ENCODE data around the gene EIF3C.
A peak's percentile ranks its signal among the peaks of the same experiment; 100 is the strongest.
"Not testable (repeated sequence)": the region's sequence is repeated elsewhere in the genome, so short reads cannot be mapped to it uniquely, and the experiment has no call there.

The EIF3C gene

GRCh38 chr16:28711220-28712083 lies at the start of gene EIF3C:
Gene EIF3C, plus strand, starts transcription at chr16:28711464. Its CDS starts 223 bp downstream, at chr16:28711687.
- peak; percentile 100 for ATAC-seq
- not testable (repeated sequence) for H3K27ac Mint-ChIP-seq, DNase-seq

GRCh38 chr16:28666264-28666663 lies 45.0 kb upstream of the EIF3C start:
- not testable (repeated sequence) for H3K27ac Mint-ChIP-seq; H3K27me3 Mint-ChIP-seq; DNase-seq; H3K4me3 Mint-ChIP-seq; H3K36me3 Mint-ChIP-seq (ENCODE audit: low read depth); H3K9me3 Mint-ChIP-seq; H3K4me1 Mint-ChIP-seq; ATAC-seq

More at GRCh38 chr16:28711220-28712083, at the start of gene EIF3C:
- not testable (repeated sequence) for H3K4me1 Mint-ChIP-seq; H3K9me3 Mint-ChIP-seq; H3K27me3 Mint-ChIP-seq; H3K36me3 Mint-ChIP-seq (ENCODE audit: low read depth); H3K4me3 Mint-ChIP-seq

- not testable (repeated sequence) for ATAC-seq; H3K4me3 Mint-ChIP-seq; H3K36me3 Mint-ChIP-seq (ENCODE audit: low read depth); H3K27ac Mint-ChIP-seq; H3K27me3 Mint-ChIP-seq; H3K4me1 Mint-ChIP-seq; DNase-seq; H3K9me3 Mint-ChIP-seq
Observed at GRCh38 chr16:28667480-28667879, 43.8 kb upstream of the EIF3C start.

- not testable (repeated sequence) for DNase-seq; H3K4me1 Mint-ChIP-seq; H3K4me3 Mint-ChIP-seq; H3K9me3 Mint-ChIP-seq; H3K36me3 Mint-ChIP-seq (ENCODE audit: low read depth); H3K27ac Mint-ChIP-seq; H3K27me3 Mint-ChIP-seq; ATAC-seq
Observed at GRCh38 chr16:28668199-28668598, 43.1 kb upstream of the EIF3C start.

- not testable (repeated sequence) for H3K4me1 Mint-ChIP-seq; H3K27ac Mint-ChIP-seq; H3K4me3 Mint-ChIP-seq; H3K27me3 Mint-ChIP-seq; H3K9me3 Mint-ChIP-seq; DNase-seq; H3K36me3 Mint-ChIP-seq (ENCODE audit: low read depth)
- ATAC-seq = peak; percentile 97
Observed at GRCh38 chr16:28688327-28688952, 22.8 kb upstream of the EIF3C start.

GRCh38 chr16:28689425-28689824 lies 21.8 kb upstream of the EIF3C start:
- not testable (repeated sequence) for H3K27ac Mint-ChIP-seq; H3K9me3 Mint-ChIP-seq; H3K27me3 Mint-ChIP-seq; H3K4me1 Mint-ChIP-seq; DNase-seq; H3K4me3 Mint-ChIP-seq; H3K36me3 Mint-ChIP-seq (ENCODE audit: low read depth)
- ATAC-seq = peak; percentile 41

GRCh38 chr16:28691722-28692121 lies 19.5 kb upstream of the EIF3C start:
- H3K36me3 Mint-ChIP-seq (ENCODE audit: low read depth); ATAC-seq; DNase-seq; H3K9me3 Mint-ChIP-seq; H3K27ac Mint-ChIP-seq; H3K27me3 Mint-ChIP-seq; H3K4me1 Mint-ChIP-seq; H3K4me3 Mint-ChIP-seq: not testable (repeated sequence)

- H3K27me3 Mint-ChIP-seq; H3K27ac Mint-ChIP-seq; H3K4me3 Mint-ChIP-seq; H3K36me3 Mint-ChIP-seq (ENCODE audit: low read depth); DNase-seq; ATAC-seq; H3K4me1 Mint-ChIP-seq; H3K9me3 Mint-ChIP-seq: not testable (repeated sequence)
Observed at GRCh38 chr16:28693257-28693950, 17.9 kb upstream of the EIF3C start.

GRCh38 chr16:28699792-28700191 lies 11.5 kb upstream of the EIF3C start:
- H3K4me3 Mint-ChIP-seq; H3K4me1 Mint-ChIP-seq; H3K9me3 Mint-ChIP-seq; ATAC-seq; H3K27me3 Mint-ChIP-seq; H3K36me3 Mint-ChIP-seq (ENCODE audit: low read depth); DNase-seq; H3K27ac Mint-ChIP-seq: not testable (repeated sequence)

GRCh38 chr16:28700349-28700748 lies 10.9 kb upstream of the EIF3C start:
- not testable (repeated sequence) for H3K4me1 Mint-ChIP-seq; H3K9me3 Mint-ChIP-seq; H3K27me3 Mint-ChIP-seq; H3K36me3 Mint-ChIP-seq (ENCODE audit: low read depth); ATAC-seq; DNase-seq; H3K27ac Mint-ChIP-seq; H3K4me3 Mint-ChIP-seq

- not testable (repeated sequence) for H3K4me3 Mint-ChIP-seq; H3K36me3 Mint-ChIP-seq (ENCODE audit: low read depth); H3K4me1 Mint-ChIP-seq; H3K9me3 Mint-ChIP-seq; DNase-seq; H3K27ac Mint-ChIP-seq; ATAC-seq; H3K27me3 Mint-ChIP-seq
Observed at GRCh38 chr16:28701384-28701783, 9.9 kb upstream of the EIF3C start.

GRCh38 chr16:28704246-28704645 lies 7.0 kb upstream of the EIF3C start:
- DNase-seq = not testable (repeated sequence)

GRCh38 chr16:28722852-28723650 lies 11.8 kb downstream of the EIF3C start:
- not testable (repeated sequence) for H3K9me3 Mint-ChIP-seq; H3K36me3 Mint-ChIP-seq (ENCODE audit: low read depth); H3K27ac Mint-ChIP-seq; DNase-seq; H3K4me1 Mint-ChIP-seq; H3K27me3 Mint-ChIP-seq; H3K4me3 Mint-ChIP-seq; ATAC-seq

More at GRCh38 chr16:28704246-28704645, 7.0 kb upstream of the EIF3C start:
- H3K36me3 Mint-ChIP-seq (ENCODE audit: low read depth); H3K4me3 Mint-ChIP-seq; H3K27ac Mint-ChIP-seq; H3K4me1 Mint-ChIP-seq; H3K9me3 Mint-ChIP-seq; H3K27me3 Mint-ChIP-seq; ATAC-seq: not testable (repeated sequence)

GRCh38 chr16:28731253-28731652 lies 20.0 kb downstream of the EIF3C start:
- H3K9me3 Mint-ChIP-seq; H3K4me3 Mint-ChIP-seq; DNase-seq; H3K27ac Mint-ChIP-seq; H3K36me3 Mint-ChIP-seq (ENCODE audit: low read depth); ATAC-seq; H3K4me1 Mint-ChIP-seq; H3K27me3 Mint-ChIP-seq: not testable (repeated sequence)

Measured in activated naive CD8-positive, alpha-beta T cell treated with anti-CD3 and anti-CD28 coated beads, Interleukin-2, amount 50 U/mL, for 24 hours (primary cell).